ENCODE data around the gene HOXC10. TPM values are rescaled to one million over a fixed set of nuclear protein-coding genes. Genes with fewer than 3 reads are reported as not detected.

Gene HOXC10
- total RNA-seq, 2 donors from 2014 or later: not detected

GRCh38 chr12:53992377-53992889, 7.5 kb downstream of the HOXC10 start:
- H3K9me3 Mint-ChIP-seq: no peaks in the 10 kb centered on the region

DNA sequence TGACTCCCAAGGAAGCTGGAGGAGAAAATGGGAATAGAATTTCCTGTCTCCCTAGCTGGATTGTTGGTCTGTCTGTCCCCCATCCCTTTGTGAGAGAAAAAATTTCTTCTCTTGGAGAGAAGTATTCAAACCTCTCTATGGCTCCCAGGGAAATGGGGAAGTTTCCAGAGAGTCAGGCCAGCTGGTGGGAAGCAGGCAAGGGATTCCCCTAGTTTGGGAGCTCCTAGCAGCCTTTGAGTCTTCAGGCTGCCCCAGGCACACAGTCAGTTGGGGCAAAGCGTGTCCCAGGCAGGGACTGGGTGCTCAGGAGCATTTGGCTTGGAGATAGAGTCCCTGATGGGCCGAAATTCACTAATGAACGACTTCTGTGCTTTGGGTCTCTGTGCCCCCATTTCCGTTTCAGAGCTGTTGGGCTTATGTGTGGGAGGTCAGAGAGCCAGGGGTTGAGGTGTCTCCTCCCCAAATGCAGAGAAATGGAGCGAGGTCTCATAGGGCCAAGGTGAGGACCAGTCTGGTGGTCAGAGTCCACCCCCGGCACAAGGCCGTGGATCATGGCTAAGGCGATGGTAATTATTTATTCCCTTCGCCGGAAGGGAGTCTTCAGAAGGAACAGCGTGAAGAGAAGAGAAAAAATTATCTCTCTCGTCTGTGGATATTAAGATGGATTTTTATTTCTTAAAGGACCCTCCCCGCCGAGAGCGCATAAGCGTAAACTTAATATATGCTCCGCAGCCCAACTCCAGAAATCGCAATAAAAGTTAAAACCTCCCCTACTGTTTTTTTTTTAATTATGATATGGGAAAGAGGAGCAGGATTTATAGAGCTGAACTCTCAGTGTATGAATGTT, 8.4 kb downstream of the HOXC10 start:
- H3K4me3 Mint-ChIP-seq: peak overlapping the region; percentile 57
- ATAC-seq: no peak
- H3K4me1 Mint-ChIP-seq (ENCODE audit: low read depth in 2 of 2): peaks cover 40 to 49% of the 10 kb centered on the region in 2 donors

More at GRCh38 chr12:53992377-53992889, 7.5 kb downstream of the HOXC10 start:
- Mint-ChIP-seq H3K4me1 (ENCODE audit: low read depth in 2 of 2) (peaks cover 36 to 47% of the 10 kb centered on the region in 2 donors), H3K4me3 (no peak overlapping the region), H3K27me3 (peaks cover 76 to 89% of the 10 kb centered on the region in 2 donors), H3K27ac (no peak overlapping the region), H3K36me3 (no peaks in the 10 kb centered on the region)
- ATAC-seq: no peak
- no peak for DNase-seq (ENCODE audit: low spot score)

DNA sequence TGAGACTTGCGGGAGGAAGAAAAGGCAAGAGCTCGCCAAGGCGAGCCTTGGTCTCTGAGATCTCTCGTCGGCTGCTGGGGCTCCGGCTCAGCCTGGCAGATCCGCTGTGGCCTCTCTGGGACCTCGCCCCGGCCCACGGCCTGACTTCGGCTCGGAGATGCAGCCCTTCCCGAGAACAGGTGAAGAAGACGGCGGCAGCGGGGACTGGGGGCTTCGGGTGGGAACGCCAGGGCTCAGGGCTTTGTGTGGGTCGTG, 9.0 kb downstream of the HOXC10 start:
- Mint-ChIP-seq H3K4me1 (ENCODE audit: low read depth in 2 of 2) (peaks cover 38 to 48% of the 10 kb centered on the region in 2 donors), H3K36me3 (no peaks in the 10 kb centered on the region), H3K9me3 (no peaks in the 10 kb centered on the region), H3K27me3 (peaks cover 78 to 89% of the 10 kb centered on the region in 2 donors), H3K4me3 (peak overlapping the region; percentile 57), H3K27ac (peak overlapping the region in 1 of 2 donors; percentile 60)
- DNase-seq (ENCODE audit: low spot score) (no peak), ATAC-seq (no peak)

More for the DNA sequence above, 8.4 kb downstream of the HOXC10 start:
- Mint-ChIP-seq H3K27me3 (peaks cover 78 to 89% of the 10 kb centered on the region in 2 donors), H3K36me3 (no peaks in the 10 kb centered on the region), H3K27ac (peak overlapping the region in 1 of 2 donors; percentile 60), H3K9me3 (no peaks in the 10 kb centered on the region)
- no peak for DNase-seq (ENCODE audit: low spot score)

DNA sequence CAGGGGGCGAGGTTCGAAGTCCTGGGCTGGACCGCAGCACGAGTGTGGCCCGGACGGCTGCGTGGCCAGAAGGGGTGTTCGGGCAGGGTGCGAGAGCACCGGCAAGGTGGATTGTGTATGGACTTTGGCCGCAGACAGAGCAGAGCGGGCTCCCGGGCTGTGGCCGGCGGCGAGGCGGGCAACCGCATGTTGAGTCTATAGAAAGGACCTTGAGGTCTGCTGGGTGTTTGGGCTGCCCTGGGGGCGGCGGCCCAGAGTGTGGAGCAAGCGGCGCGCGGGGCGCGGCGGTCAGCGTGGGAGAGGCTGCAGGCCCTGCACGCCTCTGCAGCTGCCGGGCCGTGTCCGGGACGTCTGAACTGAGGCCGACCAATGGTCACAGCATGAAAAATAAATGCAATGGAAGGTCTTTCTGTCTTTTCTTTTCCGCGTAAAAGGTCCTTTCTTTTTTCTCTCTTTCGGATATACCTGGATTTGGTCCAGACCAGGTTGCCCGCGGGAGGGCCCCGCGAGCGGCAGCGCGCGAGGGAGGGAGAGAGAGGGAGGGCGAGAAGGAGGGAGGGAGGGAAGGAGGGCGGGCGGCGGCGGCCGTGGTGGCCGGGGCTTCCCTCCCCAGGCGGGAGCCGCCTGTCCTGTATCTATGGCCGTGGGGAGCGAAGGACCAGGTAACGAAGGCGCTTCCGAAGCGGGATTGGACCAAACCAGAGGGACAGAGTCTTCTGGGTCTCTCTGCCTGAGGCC, 9.5 kb downstream of the HOXC10 start:
- H3K9me3 Mint-ChIP-seq: no peaks in the 10 kb centered on the region
- peak overlapping the region; percentile 88 for H3K4me3 Mint-ChIP-seq
- peaks cover 33 to 45% of the 10 kb centered on the region in 2 donors for H3K4me1 Mint-ChIP-seq (ENCODE audit: low read depth in 2 of 2)
- DNase-seq (ENCODE audit: low spot score) (no peak), ATAC-seq (no peak)
- no peaks in the 10 kb centered on the region for H3K36me3 Mint-ChIP-seq
- H3K27me3 Mint-ChIP-seq: peaks cover 75 to 86% of the 10 kb centered on the region in 2 donors
- H3K27ac Mint-ChIP-seq: peak overlapping the region in 1 of 2 donors; percentile 60

DNA sequence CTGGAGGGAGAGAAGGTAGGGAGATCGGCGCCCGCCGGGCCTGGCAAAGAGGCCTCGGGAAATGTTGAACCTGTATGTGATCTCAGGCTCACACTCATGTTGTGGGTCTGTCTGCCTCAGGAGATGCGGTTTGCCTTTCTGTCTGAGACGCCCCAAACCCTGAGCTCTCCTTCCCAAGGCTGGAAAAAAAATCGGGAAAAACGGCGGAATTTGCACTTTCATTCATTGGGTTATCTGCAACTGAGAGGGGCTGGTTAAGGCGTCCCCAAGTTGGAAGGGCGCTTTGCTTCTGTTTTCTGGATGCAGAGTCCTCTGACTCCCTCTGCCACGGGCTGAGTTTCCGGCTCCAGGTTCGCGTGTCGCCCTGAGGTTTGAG, 10.0 kb downstream of the HOXC10 start:
- peaks cover 28 to 44% of the 10 kb centered on the region in 2 donors for H3K4me1 Mint-ChIP-seq (ENCODE audit: low read depth in 2 of 2)
- peak overlapping the region; percentile 88 for H3K4me3 Mint-ChIP-seq
- no peak overlapping the region for H3K27ac Mint-ChIP-seq
- DNase-seq (ENCODE audit: low spot score): no peak
- H3K36me3 Mint-ChIP-seq: no peaks in the 10 kb centered on the region
- ATAC-seq: peak in 1 of 2 donors; percentile 27
- peaks cover 73 to 81% of the 10 kb centered on the region in 2 donors for H3K27me3 Mint-ChIP-seq
- no peaks in the 10 kb centered on the region for H3K9me3 Mint-ChIP-seq

DNA sequence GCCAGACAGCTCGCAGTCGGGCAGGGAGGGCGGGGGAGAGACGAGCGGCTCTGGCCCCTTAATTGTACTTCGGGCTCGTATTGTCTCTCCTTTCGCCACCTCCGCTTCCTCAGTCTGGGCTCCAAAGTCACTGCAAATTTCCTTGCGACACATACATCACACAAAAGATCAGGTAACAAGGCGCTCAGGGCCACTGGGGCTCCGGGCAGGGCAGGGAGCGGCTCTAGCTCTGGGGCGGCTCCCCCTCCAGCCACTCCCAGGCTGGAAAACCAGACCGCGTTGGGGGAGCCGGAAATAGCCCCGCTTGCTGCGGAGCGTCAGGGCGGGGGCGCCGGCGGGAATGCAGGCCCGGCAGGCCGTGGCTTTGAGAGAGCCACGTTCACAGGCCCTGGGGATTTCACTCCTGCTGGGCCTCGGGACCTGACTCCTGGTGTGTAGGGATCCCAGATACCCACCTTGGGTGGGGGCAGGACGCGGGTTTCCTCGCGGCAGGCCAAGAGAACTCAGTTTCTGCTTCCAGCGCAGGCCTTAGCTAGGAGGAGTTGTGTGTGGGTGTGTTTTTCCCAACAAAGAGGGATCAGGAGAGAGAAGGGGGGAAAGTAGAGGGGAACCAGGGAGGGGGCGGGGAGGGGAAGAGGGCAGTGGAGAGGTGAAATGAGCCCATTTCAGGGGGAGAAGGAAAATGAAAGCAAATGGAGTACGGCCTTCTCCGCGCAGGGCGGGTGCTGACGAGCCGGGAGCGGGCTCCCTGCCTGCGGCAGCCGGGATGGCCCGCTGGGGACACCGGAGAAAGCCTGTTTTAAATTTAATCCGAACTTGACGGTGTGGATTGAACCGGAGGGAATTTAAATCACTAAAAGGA, 10.7 kb downstream of the HOXC10 start:
- peak; percentile 29 to 63 for ATAC-seq
- Mint-ChIP-seq H3K27me3 (peaks cover 70 to 75% of the 10 kb centered on the region in 2 donors), H3K9me3 (no peaks in the 10 kb centered on the region), H3K27ac (peak overlapping the region in 1 of 2 donors; percentile 27), H3K36me3 (no peaks in the 10 kb centered on the region), H3K4me1 (ENCODE audit: low read depth in 2 of 2) (peaks cover 22 to 41% of the 10 kb centered on the region in 2 donors), H3K4me3 (peak overlapping the region; percentile 88)
- no peak for DNase-seq (ENCODE audit: low spot score)

- peaks cover 21 to 37% of the 10 kb centered on the region in 2 donors for H3K4me1 Mint-ChIP-seq (ENCODE audit: low read depth in 2 of 2)
- ATAC-seq (no peak), DNase-seq (ENCODE audit: low spot score) (no peak)
- H3K9me3 Mint-ChIP-seq: no peaks in the 10 kb centered on the region
- H3K36me3 Mint-ChIP-seq: no peaks in the 10 kb centered on the region
- peak overlapping the region in 1 of 2 donors; percentile 27 for H3K27ac Mint-ChIP-seq
- peak overlapping the region; percentile 88 for H3K4me3 Mint-ChIP-seq
- H3K27me3 Mint-ChIP-seq: peaks cover 69% of the 10 kb centered on the region in 2 donors
Measured at GRCh38 chr12:53996240-53997203, 11.6 kb downstream of the HOXC10 start.

- Mint-ChIP-seq H3K9me3 (no peaks in the 10 kb centered on the region), H3K27ac (no peak overlapping the region), H3K4me3 (peak overlapping the region; percentile 45), H3K27me3 (peaks cover 69 to 70% of the 10 kb centered on the region in 2 donors), H3K36me3 (no peaks in the 10 kb centered on the region), H3K4me1 (ENCODE audit: low read depth in 2 of 2) (peaks cover 21 to 38% of the 10 kb centered on the region in 2 donors)
- DNase-seq (ENCODE audit: low spot score) (no peak), ATAC-seq (no peak)
Measured at GRCh38 chr12:53997204-53998109, 12.5 kb downstream of the HOXC10 start.

GRCh38 chr12:53998110-53998899, 13.4 kb downstream of the HOXC10 start:
- DNase-seq (ENCODE audit: low spot score) (no peak), ATAC-seq (no peak)
- H3K36me3 Mint-ChIP-seq: no peaks in the 10 kb centered on the region
- H3K9me3 Mint-ChIP-seq: no peaks in the 10 kb centered on the region
- peaks cover 70 to 75% of the 10 kb centered on the region in 2 donors for H3K27me3 Mint-ChIP-seq
- no peak overlapping the region for H3K4me3 Mint-ChIP-seq
- no peak overlapping the region for H3K27ac Mint-ChIP-seq
- H3K4me1 Mint-ChIP-seq (ENCODE audit: low read depth in 2 of 2): peaks cover 21 to 39% of the 10 kb centered on the region in 2 donors

DNA sequence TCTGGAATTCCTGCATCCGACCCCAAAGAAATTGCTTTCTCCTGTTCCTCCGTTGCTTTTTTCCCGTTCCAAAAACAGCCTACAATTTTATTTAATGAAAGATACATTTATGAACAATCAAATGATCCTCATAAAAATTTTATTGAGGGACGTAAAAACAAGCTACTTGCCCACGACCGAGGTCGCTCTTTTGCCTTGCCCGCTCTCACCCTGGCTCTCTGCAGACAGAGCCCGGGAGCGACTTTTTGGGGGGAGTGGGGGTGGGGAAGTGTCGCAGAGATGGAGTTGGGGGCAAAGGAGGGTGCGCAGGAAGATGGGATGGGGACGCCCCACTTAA, 13.9 kb downstream of the HOXC10 start:
- H3K27ac Mint-ChIP-seq: no peak overlapping the region
- H3K9me3 Mint-ChIP-seq: no peaks in the 10 kb centered on the region
- H3K36me3 Mint-ChIP-seq: no peaks in the 10 kb centered on the region
- ATAC-seq (no peak), DNase-seq (ENCODE audit: low spot score) (no peak)
- peaks cover 21 to 37% of the 10 kb centered on the region in 2 donors for H3K4me1 Mint-ChIP-seq (ENCODE audit: low read depth in 2 of 2)
- H3K27me3 Mint-ChIP-seq: peaks cover 70 to 75% of the 10 kb centered on the region in 2 donors
- no peak overlapping the region for H3K4me3 Mint-ChIP-seq

DNA sequence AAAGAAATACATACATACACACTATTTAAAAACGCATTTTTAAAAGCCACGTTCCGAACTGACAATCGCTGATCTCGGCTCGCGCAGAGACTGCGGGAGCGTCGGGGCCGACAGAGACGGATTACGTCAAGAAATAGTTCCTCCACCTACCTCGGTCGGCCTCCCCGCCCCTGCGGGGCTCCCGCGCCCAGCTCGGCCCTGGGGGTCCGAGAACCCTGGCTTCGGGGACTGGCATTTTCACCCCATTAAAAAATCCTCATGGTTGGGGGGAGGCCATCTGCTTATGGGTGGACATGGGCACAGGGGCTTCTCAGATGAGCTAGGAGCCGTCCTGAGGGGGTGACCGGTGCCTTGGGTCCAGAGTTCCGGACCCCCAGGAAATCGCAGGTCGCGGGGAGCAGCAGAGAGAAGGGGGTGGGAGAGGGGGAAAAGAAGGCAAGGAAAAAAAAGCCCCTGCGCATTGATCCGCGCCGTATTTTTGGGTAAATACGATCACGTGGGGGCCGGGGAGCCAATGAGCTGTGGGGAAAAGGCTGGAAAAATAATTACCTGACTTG, 14.7 kb downstream of the HOXC10 start:
- H3K27me3 Mint-ChIP-seq: peaks cover 70 to 72% of the 10 kb centered on the region in 2 donors
- no peaks in the 10 kb centered on the region for H3K36me3 Mint-ChIP-seq
- no peak for DNase-seq (ENCODE audit: low spot score)
- peak overlapping the region; percentile 25 for H3K4me3 Mint-ChIP-seq
- no peak overlapping the region for H3K27ac Mint-ChIP-seq
- no peak for ATAC-seq
- H3K9me3 Mint-ChIP-seq: no peaks in the 10 kb centered on the region
- peaks cover 21 to 34% of the 10 kb centered on the region in 2 donors for H3K4me1 Mint-ChIP-seq (ENCODE audit: low read depth in 2 of 2)
